ENCODE results near the gene EFHC1.
"Not testable (repeated sequence)": the region's sequence is repeated elsewhere in the genome, so short reads cannot be mapped to it uniquely, and the experiment has no call there.

The EFHC1 gene

DNA sequence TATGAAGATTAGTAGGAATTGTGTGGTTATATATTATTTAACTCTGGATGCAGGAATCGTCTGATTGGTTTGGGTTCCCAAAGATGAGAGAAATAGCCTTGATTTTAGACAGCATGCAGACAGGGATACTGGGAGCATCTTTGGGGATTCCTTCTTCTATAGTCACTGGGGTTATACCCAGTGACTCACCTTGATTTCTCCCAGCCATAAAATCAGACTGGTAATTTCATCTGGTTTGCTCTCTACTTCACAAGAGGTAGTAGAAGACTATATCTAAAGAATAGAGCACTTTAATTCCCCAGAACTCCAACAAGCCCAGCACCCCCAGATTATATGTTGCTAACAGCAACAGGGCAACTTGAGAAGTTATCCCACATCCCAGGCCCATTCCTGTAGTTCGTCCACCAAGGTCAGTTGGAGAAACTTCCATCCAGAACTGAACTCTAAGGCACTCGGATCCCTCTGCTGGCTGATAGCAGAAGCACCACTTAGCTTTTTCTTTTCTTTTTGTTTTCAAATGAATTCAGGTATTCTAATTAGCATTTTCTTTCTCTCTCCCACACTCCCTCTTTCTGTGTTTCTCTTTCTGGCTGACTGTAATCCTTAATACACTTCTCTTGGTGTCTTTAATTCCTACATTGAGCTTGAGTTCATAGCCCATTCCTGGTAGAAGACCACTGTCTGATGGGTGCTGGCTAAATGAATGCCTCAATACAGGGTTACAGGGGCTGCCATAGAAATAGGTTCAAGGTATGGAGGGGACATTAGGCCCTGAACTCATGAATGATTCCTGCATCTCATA lies 20.4 kb upstream of the EFHC1 start:
- DNase-seq: peak; percentile 79

DNA sequence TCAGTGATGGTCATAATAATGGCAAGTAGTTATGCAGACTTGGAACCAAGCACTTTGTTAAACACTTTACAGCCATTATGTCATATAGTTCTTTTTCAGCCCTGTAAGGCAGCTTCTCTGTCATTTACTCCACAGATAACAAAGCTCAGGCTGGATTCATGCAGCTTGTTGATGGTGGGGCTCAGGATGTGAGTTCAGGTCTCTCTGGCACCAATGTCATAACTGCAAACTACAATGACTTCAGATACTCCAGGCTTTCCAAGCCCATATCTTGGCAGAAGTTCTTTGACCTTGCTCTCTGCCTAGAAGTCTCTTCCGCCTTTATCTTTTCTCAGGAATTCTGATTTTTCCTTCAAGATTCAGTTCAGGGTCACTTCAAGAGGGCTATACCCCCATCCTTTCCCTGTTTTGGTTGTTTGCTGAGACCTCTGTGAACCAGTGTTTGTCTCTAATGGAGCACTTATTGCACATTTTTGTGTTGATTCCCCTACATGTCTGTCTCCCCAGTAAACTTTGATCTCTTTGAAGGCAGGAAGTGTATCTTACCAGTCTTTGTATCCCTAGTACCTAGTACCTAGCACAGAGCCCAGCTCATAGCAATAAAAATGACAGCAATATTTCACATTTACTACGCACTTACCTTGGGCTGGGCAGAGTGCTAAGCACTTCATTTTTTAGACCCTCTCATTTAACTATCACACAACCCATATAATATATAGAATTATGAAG lies 19.7 kb upstream of the EFHC1 start:
- DNase-seq: no peak

- DNase-seq: no peak
These were observed 17.1 kb upstream of the EFHC1 start for GRCh38 chr6:52403086-52403485.

- peak; percentile 45 for DNase-seq
These were observed 16.5 kb upstream of the EFHC1 start for GRCh38 chr6:52403627-52404026.

DNA sequence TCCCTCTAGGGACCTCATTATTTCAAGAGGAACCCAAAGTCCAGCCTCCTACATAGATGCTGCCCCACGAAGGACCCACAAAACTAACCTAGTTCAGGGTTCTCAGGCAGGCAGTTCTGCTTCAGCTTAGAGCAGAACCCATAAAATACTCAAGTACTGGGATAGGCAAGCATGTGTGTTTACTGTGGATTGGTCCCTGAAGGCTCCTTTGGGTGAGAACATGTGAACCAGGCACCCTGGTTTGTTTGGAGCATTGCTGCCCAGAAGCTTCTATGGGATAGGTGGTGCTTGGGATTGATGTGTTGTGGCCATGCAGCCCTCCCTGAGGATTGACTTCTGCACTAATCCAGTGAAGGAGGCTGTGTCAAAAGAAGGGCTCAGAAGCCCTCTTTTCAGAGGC lies 14.9 kb upstream of the EFHC1 start:
- DNase-seq: no peak

GRCh38 chr6:52407467-52407866 lies 12.7 kb upstream of the EFHC1 start:
- peak; percentile 81 for DNase-seq

- DNase-seq: no peak
These were observed 10.6 kb upstream of the EFHC1 start for GRCh38 chr6:52409499-52409898.

GRCh38 chr6:52410979-52411378 lies 9.2 kb upstream of the EFHC1 start:
- no peak for DNase-seq

GRCh38 chr6:52411911-52412310 lies 8.2 kb upstream of the EFHC1 start:
- no peak for DNase-seq

GRCh38 chr6:52415333-52415732 lies 4.8 kb upstream of the EFHC1 start:
- DNase-seq: no peak

DNA sequence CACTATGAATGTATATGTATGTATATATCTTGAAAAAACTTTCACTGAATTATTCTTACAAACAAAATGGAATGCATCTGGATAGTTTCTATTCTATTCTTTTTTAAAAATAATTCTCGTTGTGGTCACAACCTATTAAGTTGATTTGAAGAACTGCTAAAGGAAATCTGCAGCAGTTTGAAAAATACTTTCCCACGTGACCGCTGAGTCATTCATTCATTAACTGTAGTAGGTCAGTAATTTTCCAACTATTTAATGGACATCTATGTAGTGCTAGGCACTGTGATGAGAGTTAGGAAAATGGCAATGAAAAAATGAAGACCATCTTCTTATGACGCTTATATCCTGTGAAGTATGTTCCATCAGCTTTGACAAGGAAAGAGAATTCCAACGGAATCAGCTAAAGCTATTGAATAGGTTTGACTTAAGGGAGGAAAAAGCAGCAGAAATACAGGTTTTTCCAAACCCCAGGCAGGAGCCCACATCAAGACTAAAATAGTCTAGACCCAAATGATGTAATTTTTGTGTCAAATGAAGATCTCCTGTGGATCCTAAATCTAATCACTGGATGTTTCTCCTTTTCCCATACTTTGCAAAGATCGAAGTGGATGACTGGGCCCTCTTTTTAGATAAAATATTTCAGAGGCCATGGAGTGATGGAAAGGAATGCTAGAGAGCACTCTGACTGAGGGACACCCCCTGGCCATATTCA lies 4.1 kb upstream of the EFHC1 start:
- DNase-seq: no peak

DNA sequence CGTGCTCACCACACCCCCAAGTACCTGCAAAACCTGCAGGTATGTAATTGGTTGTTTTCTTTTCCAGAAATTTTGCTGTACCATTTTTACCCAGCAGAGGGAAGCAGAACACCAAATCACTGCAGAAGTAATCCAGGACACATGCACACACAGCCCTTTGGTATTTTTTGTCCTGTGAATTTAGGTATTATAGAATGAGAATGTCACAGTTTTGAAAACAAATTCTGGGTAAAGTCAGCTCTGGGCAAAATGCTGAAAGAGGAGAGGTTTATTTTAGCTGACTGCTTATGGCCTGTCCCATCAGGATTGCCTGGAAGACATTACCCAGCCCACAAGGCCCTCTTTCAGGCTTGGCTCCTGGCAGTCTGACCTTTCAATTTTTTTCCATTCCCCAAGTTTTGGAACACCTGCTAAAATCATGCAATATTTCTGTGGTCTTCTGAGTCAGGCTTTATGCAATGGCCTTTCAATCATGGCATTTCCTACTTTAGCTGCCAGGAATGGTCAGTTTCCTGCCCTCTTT lies 3.5 kb upstream of the EFHC1 start:
- DNase-seq: peak; percentile 79

DNA sequence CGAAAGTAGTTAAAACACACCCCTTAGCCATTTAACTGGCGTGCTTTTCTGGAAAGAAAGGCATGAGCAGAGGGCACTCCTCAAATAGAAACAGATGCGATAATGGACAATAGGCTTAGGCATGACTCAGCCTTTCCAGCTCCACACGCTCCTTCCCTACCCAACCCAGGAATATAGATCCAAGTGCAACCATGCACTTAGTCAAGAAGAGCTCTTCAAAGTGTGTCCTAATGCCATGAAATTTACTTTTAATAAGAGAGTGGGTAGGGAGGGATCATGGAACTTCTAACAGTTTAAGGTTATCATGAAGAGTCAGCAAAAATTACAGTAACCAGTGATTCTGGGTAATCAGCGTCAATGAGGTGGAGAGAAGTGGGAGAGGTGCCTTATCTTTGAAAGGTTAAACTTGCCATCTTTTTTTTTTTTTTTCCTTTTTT lies 2.4 kb upstream of the EFHC1 start:
- peak; percentile 67 for DNase-seq

DNA sequence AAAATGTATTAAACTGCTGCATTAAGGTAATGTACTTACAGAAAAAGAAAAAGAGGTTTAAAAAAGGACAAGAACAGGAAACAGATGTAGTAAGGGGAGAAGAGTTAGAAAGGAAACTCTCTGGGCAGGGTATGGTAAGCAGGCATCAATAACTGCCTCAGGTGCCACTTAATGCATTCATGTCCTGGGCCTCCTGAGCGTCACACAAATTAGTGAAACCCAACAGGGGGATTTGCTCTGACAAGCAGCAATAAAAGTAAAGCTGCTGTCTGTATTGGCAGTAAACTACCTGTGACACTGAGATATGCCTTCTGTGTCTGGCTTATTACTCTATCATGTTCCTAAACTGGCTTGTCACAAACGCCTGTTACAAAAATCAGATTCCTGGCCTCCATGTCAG lies 1.5 kb upstream of the EFHC1 start:
- DNase-seq: no peak

GRCh38 chr6:52420668-52421358 lies 671 bp downstream of the EFHC1 start:
- peak; percentile 85 for DNase-seq

DNA sequence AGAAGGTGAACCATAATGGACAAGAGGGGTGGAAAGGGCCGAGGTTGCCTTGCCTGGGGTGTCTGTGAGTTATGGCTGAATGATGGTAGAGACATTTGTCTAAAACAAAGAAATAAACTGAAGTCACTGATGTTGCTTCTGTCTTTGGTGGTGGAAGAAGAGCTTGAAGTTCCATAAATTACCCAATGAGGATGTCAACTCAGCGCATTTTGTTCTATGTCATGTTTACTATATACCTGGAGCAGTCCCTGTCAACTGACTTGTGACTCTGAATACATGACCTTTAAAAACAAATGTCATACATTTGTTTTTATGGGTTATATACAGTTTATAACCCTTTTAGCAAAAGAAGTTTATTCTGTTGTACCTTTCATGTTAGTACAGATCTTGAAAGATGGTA lies 2.0 kb downstream of the EFHC1 start:
- DNase-seq: peak; percentile 10

GRCh38 chr6:52423448-52423847 lies 3.3 kb downstream of the EFHC1 start:
- no peak for DNase-seq

DNA sequence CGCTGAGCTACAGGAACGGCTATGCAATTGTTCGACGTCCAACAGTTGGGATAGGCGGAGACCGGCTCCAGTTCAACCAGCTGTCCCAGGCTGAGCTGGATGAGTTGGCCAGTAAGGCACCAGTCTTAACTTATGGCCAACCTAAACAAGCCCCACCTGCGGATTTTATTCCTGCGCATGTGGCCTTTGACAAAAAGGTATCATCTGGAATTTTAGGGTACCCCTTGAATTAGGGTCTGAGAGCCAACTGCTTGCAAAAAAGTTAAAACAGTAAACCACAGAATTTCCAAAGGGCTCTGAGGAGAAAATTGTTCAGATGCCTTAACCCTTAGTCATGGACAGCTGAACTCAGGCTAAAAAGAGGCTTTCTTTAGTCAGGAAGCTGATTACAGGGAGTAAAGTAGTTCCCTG lies 3.8 kb downstream of the EFHC1 start:
- DNase-seq: no peak

GRCh38 chr6:52424513-52424912 lies 4.4 kb downstream of the EFHC1 start:
- DNase-seq: no peak

GRCh38 chr6:52426667-52427066 lies 6.5 kb downstream of the EFHC1 start:
- DNase-seq: peak; percentile 10

DNA sequence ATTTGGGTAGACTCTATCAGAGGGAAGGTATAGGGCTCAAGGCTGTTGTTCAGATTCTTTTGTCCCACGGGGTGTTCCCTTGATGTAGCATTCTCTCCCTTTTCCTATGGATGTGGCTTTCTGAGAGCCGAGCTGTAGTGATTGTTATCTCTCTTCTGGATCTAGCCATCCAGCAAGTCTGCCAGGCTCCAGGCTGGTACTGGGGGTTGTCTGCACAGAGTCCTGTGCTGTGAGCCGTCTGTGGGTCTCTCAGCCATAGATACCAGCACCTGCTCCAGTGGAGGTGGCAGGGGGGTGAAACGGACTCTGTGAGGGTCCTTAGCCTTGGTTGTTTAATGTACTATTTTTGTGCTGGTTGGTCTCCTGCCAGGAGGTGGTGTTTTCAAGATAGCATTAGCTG lies 13.2 kb downstream of the EFHC1 start:
- DNase-seq: not testable (repeated sequence)

- DNase-seq: peak; percentile 39
These were observed 15.2 kb downstream of the EFHC1 start for GRCh38 chr6:52435345-52435744.

GRCh38 chr6:52438926-52439325 lies 18.8 kb downstream of the EFHC1 start:
- DNase-seq: no peak
